Neural progenitor cell (in vitro differentiated cells): Measurements from ENCODE around the gene USP48.

Experiments used
- EZH2phosphoT487 ChIP-seq: fragments of 200-600 bp; sonication (generic); IDR thresholded peaks from 2 replicates; pipeline ENCODE4 v1.6.1; 2017; ENCODE audit warnings: antibody characterized with exemption
- TF ChIP-seq, protein P1 (sequence below): fragments of 200-600 bp; sonication (generic); IDR thresholded peaks from 2 replicates; pipeline ENCODE4 v1.5.1; 2017; ENCODE audit warnings: antibody characterized with exemption, mild to moderate bottlenecking

DNA sequence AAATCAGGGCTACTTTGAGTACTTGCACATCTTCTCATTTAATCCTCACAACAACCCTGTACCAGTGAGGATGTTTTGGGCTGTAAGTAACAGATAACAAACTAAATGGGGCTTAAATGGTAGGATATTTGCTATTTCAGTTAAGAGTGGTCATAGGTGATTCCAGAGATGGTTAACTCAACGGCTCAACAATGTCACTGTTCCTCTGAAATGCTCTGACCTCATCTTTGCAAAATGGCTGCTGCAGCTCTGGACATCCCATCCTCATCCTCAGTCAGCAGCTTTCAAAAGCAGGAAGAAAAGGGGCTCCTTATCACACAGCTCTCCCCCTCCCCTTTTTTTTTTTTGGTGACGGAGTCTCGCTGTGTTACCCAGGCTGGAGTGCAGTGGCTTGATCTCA, 30.6 kb upstream of the USP48 start:
- no peak for TF ChIP-seq EZH2phosphoT487
- TF ChIP-seq, protein P1, sequence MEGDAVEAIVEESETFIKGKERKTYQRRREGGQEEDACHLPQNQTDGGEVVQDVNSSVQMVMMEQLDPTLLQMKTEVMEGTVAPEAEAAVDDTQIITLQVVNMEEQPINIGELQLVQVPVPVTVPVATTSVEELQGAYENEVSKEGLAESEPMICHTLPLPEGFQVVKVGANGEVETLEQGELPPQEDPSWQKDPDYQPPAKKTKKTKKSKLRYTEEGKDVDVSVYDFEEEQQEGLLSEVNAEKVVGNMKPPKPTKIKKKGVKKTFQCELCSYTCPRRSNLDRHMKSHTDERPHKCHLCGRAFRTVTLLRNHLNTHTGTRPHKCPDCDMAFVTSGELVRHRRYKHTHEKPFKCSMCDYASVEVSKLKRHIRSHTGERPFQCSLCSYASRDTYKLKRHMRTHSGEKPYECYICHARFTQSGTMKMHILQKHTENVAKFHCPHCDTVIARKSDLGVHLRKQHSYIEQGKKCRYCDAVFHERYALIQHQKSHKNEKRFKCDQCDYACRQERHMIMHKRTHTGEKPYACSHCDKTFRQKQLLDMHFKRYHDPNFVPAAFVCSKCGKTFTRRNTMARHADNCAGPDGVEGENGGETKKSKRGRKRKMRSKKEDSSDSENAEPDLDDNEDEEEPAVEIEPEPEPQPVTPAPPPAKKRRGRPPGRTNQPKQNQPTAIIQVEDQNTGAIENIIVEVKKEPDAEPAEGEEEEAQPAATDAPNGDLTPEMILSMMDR: no peak
